GM10847 (cell line): Measurements from ENCODE around the gene ARL15.

Experiments used
- POLR2A ChIP-seq: IDR thresholded peaks from 2 replicates; pipeline ENCODE4 v1.6.1; 2011; ENCODE audit not compliant: insufficient read length; ENCODE audit errors: extremely low read depth

ARL15 gene

GRCh38 chr5:54320256-54320655, 9.9 kb upstream of the ARL15 start:
- TF ChIP-seq POLR2A, result no peak

GRCh38 chr5:54317511-54318260, 7.3 kb upstream of the ARL15 start:
- no peak for TF ChIP-seq POLR2A

- TF ChIP-seq POLR2A, result no peak
Observed at GRCh38 chr5:54315736-54316528, 5.6 kb upstream of the ARL15 start.

- TF ChIP-seq POLR2A, result no peak
Observed at GRCh38 chr5:54313311-54314270, 3.2 kb upstream of the ARL15 start.

- TF ChIP-seq POLR2A, result no peak
Observed at GRCh38 chr5:54312499-54312898, 2.1 kb upstream of the ARL15 start.

- TF ChIP-seq POLR2A, result no peak
Observed at GRCh38 chr5:54311176-54311677, 854 bp upstream of the ARL15 start.

- TF ChIP-seq POLR2A, result no peak
Observed at GRCh38 chr5:54309691-54310432, 511 bp downstream of the ARL15 start.

GRCh38 chr5:54309276-54309675, 1.1 kb downstream of the ARL15 start:
- TF ChIP-seq POLR2A, result no peak

GRCh38 chr5:54307583-54307982, 2.8 kb downstream of the ARL15 start:
- no peak for TF ChIP-seq POLR2A

GRCh38 chr5:54306893-54307292, 3.5 kb downstream of the ARL15 start:
- TF ChIP-seq POLR2A, result no peak

GRCh38 chr5:54305737-54306136, 4.6 kb downstream of the ARL15 start:
- TF ChIP-seq POLR2A, result no peak

GRCh38 chr5:54304040-54304439, 6.3 kb downstream of the ARL15 start:
- no peak for TF ChIP-seq POLR2A

- TF ChIP-seq POLR2A, result no peak
Observed at GRCh38 chr5:54302267-54302687, 8.1 kb downstream of the ARL15 start.

- no peak for TF ChIP-seq POLR2A
Observed at GRCh38 chr5:54301849-54302248, 8.5 kb downstream of the ARL15 start.
